Hepatic stellate cell (primary cell): ENCODE results near the gene PCSK1N.
A peak's percentile ranks its signal among the peaks of the same experiment; 100 is the strongest.
"Not testable (repeated sequence)": the region's sequence is repeated elsewhere in the genome, so short reads cannot be mapped to it uniquely, and the experiment has no call there.

Experiments
- DNase-seq: peaks from one replicate; pipeline ENCODE4 v3.0.0; 2011; ENCODE audit warnings: low spot score

Gene PCSK1N, protein sequence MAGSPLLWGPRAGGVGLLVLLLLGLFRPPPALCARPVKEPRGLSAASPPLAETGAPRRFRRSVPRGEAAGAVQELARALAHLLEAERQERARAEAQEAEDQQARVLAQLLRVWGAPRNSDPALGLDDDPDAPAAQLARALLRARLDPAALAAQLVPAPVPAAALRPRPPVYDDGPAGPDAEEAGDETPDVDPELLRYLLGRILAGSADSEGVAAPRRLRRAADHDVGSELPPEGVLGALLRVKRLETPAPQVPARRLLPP

GRCh38 chrX:48835524-48836329 lies at the start of gene PCSK1N:
TSS of gene PCSK1N (minus strand) at chrX:48835610. CDS start at chrX:48835532, 78 bp downstream.
- DNase-seq: no peak

- DNase-seq: peak; percentile 1
Measured at GRCh38 chrX:48883729-48884128, 48.3 kb upstream of the PCSK1N start.

DNA sequence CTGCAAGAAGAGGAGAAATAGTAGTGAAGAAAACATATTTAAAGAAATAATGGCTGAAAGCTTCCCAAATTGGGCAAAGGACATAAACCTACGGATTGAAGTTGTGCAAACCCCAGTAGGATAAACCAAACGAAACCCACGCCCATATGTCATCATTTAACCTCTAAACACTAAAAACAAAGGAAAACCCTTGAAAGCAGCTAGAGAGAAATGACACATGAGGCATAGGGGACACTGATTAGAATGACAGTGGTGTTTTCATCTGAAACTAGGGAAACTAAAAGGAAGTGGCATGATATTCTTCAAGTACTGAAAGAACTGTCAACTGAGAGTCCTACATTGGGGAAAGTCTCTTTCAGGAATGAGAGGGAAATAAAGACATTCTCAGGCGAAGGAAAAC lies 41.5 kb upstream of the PCSK1N start:
- DNase-seq: not testable (repeated sequence)

- DNase-seq: not testable (repeated sequence)
Measured at GRCh38 chrX:48872017-48872416, 36.6 kb upstream of the PCSK1N start.

DNA sequence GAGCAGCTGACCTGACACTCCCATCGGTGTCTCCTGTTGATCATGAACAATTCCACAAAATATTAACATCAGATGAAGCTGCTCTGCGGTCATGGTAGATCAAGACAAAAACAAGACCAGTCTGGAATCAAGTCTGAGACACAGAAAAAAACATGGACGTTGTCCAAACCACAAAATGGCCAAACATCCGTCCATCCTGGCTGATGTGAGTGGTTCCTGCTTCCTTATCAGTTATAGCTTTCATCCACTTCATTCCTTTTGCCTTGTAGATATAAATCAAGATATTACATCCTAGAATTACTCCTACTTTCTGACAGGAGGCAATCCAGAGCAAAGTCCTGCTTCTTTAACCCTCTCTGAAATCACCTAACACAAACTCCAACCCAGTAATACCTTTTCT lies 28.8 kb upstream of the PCSK1N start:
- peak; percentile 29 for DNase-seq

- DNase-seq: no peak
Measured at GRCh38 chrX:48854898-48855297, 19.5 kb upstream of the PCSK1N start.

GRCh38 chrX:48854121-48854804 lies 18.9 kb upstream of the PCSK1N start:
- not testable (repeated sequence) for DNase-seq

- DNase-seq: not testable (repeated sequence)
Measured at GRCh38 chrX:48853494-48853893, 18.1 kb upstream of the PCSK1N start.

DNA sequence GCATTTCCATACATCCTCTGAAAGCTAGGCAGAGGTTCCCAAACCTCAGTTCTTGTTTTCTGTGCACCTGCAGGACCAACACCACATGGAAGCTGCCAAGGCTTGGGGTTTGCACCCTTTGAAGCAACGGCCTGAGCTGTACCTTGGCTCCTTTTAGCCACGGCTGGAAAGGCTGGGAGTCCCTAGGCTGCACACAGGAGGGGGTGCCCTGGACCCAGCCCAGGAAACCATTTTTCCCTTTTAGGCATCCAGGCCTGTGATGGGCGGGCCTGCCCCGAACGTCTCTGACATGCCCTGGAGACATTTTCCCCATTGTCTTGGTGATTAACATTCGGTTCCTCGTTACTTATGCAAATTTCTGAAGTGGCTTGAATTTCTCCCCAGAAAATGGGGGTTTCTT lies 17.4 kb upstream of the PCSK1N start:
- DNase-seq: no peak

DNA sequence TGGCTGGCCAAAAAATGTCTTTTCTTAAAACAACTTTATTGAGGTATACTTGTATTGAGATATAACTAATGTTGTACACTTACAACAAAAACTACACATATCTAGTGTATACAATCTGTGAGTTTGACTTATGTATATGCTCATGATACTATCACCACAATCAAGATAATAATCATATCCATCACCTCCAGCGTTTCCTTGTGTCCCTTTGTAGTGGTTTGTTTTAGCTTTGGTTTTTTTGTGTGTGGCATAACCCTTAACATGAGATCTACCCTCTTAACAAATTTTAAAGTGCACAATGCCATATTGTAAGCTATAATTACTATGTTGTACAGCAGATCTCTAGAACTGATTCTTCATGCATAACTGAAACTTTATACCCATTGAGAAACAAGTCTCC lies 13.4 kb upstream of the PCSK1N start:
- no peak for DNase-seq

DNA sequence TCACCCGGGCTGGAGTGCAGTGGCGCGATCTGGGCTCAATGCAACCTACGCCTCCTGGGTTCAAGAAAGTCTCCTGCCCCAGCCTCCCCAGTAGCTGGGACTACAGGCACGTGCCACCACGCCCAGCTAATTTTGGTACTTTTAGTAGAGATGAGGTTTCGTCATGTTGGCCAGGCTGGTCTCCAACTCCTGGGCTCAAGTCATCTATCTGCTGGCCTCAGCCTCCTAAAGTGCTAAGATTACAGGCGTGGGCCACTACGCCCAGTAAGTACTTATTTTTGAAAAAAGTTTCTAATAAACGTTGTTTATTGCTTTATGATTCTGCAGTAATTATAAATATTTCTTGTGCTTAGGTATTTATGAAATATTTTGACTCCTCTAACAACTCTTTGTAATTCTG lies 4.3 kb upstream of the PCSK1N start:
- no peak for DNase-seq

- no peak for DNase-seq
Measured at GRCh38 chrX:48834383-48834709, 1.1 kb downstream of the PCSK1N start.

DNA sequence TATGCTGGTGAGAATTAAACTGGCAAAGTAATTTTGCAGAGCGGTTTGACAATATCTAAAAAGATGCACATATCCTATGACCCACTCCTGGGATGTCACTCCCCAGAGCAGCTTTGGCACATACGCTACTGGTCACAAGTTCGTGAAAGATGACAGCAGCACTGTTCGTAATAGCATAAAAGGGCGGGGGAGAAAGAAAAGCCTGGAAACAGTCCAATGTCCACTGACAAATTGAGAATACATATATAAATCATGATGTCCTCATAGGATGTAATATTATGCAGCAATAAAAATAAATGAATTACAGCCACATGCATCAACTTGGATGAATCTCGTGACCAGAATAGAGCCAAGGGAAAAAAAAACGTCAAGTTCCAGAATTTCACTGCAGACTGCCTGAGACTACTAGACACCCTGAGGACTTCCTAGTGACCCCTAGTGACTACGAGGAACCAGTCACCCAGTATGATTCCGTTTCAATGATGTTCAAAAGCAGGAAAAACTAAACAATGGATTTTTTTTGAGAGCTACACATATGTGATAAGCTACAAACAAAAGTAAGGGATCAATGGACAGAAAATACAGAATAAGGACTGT lies 1.8 kb downstream of the PCSK1N start:
- DNase-seq: peak; percentile 37

DNA sequence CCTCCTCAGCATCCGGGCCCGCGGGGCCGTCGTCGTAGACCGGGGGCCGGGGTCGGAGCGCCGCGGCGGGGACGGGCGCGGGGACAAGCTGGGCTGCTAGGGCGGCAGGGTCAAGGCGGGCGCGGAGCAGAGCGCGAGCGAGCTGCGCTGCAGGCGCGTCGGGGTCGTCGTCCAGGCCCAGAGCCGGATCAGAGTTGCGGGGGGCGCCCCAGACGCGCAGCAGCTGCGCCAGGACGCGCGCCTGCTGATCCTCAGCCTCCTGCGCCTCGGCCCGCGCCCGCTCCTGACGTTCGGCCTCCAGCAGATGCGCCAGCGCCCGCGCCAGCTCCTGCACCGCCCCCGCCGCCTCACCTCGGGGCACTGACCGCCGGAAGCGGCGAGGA lies 3.5 kb downstream of the PCSK1N start:
- no peak for DNase-seq

- no peak for DNase-seq
Measured at GRCh38 chrX:48831136-48831908, 4.1 kb downstream of the PCSK1N start.

DNA sequence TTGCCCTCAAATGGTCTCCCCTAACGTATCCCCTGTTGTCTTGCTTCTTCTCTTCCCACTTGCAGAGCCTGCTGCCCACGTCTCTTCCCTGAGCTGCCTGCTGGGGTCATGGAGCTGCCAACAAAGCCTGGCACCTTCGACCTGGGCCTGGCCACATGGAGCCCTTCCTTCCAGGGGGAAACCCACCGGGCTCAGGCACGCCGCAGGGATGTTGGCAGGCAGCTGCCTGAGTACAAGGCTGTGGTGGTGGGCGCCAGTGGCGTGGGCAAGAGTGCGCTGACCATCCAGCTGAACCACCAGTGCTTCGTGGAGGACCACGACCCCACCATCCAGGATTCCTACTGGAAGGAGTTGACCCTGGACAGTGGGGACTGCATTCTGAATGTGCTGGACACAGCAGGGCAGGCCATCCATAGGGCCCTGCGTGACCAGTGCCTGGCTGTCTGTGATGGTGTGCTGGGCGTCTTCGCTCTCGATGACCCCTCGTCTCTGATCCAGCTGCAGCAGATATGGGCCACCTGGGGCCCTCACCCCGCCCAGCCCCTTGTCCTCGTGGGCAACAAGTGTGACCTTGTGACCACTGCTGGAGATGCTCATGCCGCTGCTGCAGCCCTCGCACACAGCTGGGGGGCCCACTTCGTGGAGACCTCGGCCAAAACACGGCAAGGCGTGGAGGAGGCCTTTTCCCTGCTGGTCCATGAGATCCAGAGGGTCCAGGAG lies 6.2 kb downstream of the PCSK1N start:
- no peak for DNase-seq

- DNase-seq: no peak
Measured at GRCh38 chrX:48827654-48827968, 7.8 kb downstream of the PCSK1N start.

- DNase-seq: no peak
Measured at GRCh38 chrX:48826876-48827653, 8.3 kb downstream of the PCSK1N start.

- DNase-seq: no peak
Measured at GRCh38 chrX:48826135-48826875, 9.1 kb downstream of the PCSK1N start, which contains the start of gene ERAS. TSS of gene ERAS (plus strand) at chrX:48826513. CDS start at chrX:48829124, 2,611 bp downstream.

GRCh38 chrX:48824066-48824465 lies 11.3 kb downstream of the PCSK1N start:
- DNase-seq: no peak
